CD4-positive, alpha-beta T cell treated with Interleukin-17A for 1 hour (primary cell): ENCODE results near the gene AJM1.
"Not testable (repeated sequence)": the region's sequence is repeated elsewhere in the genome, so short reads cannot be mapped to it uniquely, and the experiment has no call there.

Source experiments
- DNase-seq: peaks from one replicate; pipeline ENCODE4 v3.0.0-alpha.2; 2020

AJM1 gene

DNA sequence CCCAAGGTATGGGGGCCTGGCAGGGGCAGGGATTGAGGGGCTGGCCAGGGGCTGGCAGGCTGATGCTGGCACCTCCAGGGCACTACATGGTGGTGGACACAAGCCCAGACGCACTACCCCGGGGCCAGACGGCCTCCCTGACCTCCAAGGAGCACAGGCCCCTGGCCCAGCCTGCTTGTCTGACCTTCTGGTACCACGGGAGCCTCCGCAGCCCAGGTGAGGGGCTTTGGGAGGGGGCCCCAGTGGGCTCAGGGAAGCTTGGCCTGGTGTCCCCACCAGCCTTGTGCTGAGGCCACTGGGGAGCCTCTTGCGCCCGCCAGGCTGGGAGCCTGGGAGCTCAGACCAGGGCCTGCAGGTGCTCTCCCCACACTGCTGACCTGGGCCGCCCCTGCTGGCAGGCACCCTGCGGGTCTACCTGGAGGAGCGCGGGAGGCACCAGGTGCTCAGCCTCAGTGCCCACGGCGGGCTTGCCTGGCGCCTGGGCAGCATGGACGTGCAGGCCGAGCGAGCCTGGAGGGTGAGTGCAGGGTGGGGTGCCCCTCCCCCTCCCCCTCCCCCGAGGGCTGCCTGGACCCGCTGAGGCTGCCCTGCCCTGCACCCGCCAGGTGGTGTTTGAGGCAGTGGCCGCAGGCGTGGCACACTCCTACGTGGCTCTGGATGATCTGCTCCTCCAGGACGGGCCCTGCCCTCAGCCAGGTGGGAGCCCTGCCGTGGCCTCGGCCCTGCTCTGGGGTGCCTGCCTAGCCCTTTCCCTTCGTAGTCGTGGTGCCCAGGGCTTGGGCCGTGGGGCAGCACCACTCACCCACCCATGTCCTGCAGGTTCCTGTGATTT, 15.5 kb downstream of the AJM1 start:
- no peak for DNase-seq

DNA sequence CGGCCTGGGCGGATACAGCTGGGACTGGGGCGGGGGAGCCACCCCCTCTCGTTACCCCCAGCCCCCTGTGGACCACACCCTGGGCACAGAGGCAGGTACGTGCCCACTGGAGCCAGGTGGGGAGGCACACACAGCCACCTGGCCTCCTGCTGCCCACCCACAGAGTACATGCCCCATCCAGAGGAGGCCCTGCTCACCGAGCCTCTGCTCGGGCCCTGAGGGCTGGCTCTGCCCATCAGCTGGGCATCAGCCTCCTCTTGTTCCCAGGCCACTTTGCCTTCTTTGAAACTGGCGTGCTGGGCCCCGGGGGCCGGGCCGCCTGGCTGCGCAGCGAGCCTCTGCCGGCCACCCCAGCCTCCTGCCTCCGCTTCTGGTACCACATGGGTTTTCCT, 16.2 kb downstream of the AJM1 start:
- no peak for DNase-seq

DNA sequence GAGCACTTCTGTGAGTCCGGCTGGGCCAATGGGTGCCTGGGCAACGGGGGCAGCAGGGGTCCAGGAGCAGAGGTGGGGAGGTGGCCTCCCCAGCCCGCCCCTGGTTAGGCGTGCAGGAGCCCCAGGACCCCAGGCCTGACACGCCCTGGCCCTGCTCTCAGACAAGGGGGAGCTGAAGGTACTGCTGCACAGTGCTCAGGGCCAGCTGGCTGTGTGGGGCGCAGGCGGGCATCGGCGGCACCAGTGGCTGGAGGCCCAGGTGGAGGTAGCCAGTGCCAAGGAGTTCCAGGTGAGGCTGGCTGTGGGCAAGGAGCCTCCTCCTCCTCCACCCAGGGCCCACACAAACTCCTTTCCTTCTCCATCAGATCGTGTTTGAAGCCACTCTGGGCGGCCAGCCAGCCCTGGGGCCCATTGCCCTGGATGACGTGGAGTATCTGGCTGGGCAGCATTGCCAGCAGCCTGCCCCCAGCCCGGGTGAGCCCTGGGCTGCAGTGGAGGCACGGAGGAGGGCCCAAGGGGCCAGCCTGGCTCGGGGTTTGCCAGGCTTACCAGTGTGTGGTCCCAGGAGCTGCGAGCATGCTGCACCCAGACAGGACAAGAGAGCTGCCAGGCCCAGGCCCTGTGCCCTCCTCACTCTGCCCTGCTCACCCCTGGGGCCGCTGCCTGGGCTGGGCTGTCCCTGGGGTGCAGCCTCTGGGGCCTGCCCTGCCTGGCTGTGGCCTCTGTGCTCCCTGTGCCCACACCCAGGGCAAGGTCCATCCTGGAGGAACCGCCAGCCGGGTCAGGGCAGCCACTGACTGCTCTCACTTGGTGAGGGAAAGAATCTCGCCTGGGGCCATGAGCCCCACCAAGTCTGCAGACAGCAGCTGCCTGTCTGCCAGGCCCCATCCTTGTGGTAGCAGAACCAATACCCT, 16.8 kb downstream of the AJM1 start:
- no peak for DNase-seq

DNA sequence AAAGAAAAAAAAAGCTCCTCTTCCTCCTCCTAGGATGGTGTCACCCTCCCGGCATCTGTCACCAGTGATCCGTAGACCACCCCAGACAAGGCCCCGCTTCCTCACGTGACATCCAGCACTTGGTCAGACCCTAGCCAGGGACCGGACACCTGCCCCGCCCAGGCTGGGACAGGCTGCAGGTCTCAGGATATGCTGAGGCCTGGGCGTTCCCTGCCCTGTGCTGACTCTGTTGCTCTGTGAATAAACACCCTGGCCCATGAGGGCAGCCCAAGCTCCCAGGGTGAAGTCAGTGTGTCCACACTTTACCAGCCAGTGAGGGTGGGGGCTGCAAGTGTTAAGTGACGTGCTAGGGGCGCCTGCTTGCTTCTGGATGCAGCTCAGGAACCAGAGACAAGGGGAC, 18.3 kb downstream of the AJM1 start:
- DNase-seq, result no peak

DNA sequence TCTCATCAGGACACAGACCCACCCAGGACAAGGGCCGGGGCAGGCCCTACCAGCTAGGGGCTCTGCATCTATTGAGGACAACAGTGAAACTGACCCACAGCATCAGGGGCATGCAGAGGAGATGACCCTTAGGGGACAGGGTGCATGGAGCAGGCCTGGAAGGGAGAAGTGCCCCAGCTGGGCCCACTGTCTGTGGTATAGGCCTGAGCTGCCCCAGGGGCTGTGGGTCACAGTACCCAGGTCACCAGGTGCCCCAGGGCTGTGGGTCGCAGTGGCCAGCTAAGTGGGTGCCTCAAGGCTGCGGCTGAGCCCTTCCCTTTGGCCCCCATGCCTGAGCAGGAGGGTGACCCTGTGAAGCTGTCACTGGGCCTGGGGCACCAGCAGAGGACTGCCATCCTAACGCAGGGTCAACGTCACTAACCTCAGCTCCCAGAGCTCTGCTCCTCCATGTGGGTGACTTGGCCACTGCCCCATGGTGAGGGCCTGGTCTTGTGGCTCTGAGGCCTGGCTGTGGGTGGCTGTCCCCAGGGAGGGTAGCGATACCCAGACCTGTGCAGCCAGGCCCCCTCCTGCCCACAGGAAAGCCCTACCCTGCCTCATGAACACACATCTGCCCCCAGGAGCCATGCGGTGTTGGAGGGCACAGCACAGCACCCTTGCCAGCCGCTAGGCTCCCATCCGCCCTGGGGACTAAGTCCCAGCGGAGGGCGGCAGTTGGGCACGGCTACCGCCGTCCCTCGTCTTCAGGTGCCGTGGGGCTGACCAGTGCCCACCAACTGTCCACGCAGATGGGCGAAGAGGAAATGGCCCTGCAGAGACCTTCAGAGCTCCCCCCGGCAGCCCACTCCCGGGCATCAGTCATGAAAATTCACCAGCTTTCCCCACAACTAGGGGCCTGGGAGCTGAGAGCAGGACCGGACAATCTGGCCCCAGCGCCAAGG, 18.9 kb downstream of the AJM1 start:
- DNase-seq, result no peak

DNA sequence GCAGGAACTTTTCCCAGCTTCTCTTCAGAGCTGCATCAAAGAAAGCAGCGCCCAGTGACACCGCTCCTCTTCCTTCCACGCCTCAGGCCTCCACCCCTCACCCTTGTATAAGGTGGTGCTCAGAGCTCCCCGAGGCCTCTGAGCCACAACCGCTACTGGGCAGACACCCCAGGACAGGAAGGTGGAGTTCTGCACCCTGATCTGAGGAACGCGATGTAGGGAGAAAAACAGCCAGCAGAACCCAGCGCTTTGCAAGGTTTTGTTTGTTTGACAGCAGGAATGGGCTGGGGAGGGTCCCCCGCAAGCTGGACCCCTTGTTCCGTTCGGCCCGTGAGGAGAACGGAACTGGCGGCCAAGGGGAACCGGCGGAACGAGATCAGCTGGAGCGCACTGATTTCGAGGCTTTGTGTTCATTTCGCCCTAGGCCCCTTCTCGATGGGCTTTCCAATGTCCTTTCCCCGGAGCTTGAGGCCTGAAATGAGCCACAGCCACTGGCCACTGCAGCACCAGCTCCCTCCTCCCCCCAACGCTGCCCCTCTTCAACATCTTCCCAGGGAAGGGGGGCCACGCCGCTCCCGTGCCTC, 19.7 kb downstream of the AJM1 start:
- DNase-seq, result no peak

DNA sequence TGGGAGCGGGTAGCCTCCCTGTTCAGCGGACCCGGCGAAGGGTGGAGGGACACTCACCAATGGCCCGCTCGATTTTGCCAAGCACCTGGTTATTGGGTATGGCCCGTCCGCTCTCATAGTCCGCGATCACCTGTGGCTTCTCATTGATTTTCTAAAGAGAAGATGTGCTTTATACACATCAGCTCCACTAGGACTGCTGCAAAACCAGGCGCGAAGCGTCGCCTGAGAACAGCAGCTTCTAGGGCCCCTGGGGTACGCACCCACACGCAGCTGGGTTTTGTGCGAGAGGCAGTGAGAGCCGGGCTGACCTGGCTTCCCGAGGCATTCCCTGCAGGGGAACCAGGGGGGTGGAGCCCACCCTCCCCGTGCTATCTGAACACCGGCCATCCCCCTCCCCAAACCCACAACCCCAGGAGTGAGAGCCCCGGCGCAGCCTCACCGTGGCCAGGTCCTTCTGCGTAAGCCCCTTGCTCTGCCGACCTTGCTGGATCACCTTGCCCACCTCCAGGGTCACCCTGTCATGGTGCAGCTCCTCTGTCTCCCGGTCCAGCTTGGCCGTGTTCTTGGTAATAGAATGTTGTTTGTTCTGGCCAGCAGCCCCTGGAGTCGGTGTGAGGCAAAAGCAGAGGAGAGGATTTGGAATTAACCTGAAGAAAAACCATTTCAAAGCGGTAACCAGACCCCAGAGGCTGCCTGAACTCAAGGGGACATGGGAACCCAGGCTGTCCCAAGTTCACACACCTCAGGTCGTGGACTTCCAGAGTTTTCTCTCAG, 20.8 kb downstream of the AJM1 start:
- no peak for DNase-seq

DNA sequence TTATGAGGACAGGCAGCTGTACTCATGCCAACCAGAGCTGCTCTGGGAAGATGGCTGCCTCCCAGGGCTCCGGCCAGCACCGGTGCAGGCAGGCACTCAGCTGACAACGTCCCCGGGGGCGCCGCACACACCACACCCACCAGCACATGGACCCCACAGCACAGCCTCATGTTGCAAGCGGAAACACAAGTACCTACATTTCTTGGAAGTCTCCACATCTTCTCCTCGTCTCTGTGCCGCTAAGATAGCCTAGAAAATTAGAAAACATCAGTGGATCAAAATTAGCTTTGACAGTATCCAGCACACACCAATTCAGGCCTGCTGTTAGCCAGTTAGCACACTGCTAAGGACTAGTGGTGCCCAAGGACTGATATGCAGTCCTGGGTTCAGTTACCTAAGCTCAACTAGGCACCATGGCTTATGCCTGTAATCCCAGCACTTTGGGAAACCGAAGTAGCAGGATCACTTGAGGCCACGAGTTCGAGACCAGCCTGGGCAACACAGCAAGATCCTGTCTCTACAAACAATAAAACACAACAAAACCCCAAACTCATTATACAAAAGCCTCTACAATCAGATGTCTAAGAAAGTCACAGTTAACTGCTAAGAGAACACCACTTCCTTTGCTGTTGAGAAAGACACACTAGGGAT, 21.5 kb downstream of the AJM1 start:
- no peak for DNase-seq

DNA sequence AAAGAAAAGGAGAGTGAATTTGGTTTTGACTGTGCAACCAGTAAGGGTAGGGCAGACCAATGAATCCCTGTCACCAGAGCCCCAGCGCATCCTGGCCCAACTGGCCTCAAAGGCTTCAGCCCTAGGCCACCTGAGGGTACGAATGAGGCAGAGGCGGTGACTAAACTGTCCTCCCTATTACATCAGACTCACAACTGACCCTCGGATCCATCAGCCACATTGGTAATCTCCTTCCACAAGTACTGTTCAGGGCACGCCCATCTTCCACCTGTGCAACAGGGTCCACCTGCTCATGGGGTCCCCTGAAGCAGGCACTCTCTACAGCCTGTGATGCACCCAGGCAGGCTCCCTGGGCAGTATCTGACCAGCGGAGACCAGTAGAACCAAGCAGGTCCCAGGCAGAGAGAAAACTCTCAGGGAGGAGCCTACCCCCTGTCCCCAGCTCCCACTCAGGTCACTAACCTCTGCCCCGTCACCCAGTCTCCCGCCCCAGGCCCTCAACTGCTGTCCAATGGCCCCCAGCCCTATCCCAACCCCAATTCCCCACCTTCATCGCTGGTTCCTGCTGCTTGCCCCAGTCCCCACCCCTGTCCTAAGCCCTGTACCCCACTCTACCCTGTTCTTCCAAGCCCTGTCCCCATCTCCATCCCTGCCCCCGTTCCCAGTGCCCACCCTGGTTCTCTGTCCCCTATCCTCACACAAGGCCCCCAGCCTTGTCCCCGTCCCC, 22.9 kb downstream of the AJM1 start:
- DNase-seq, result no peak

DNA sequence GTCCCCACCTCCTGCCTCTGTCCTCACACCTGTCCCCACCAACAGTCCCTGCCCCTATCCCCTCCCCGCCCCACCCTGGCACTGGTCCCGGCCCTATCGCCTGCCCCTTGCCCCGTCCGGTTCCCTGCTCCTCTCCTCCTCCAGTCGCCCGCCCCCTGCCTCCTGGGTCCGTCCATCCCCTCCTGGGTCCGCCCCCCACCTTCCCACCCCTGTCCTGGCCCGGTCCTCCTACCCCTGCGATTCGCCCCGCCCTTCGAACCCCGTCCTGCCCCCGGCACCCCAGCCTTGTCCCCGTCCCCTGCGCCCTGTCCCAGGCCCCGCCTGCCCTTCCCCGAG, 23.5 kb downstream of the AJM1 start:
- no peak for DNase-seq

DNA sequence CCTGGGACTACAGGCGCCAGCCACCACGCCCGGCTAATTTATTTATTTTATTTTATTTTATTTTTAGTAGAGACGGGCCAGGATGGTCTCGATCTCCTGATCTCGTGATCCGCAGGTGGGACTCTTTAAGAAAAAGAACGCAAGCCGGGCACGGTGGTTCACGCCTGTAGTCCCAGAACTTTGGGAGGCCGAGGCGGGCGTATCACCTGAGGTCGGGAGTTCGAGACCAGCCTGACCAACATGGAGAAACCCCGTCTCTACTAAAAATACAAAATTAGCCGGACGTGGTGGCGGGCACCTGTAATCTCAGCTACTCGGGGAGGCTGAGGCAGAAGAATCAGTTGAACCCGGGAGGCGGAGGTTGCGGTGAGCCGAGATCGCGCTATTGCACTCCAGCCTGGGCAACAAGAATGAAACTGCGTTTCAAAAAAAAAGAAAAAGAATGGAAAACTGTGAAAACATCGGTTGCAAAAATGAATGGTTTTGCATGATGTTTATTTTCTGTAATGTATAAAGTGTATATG, 24.7 kb downstream of the AJM1 start:
- DNase-seq, result not testable (repeated sequence)

DNA sequence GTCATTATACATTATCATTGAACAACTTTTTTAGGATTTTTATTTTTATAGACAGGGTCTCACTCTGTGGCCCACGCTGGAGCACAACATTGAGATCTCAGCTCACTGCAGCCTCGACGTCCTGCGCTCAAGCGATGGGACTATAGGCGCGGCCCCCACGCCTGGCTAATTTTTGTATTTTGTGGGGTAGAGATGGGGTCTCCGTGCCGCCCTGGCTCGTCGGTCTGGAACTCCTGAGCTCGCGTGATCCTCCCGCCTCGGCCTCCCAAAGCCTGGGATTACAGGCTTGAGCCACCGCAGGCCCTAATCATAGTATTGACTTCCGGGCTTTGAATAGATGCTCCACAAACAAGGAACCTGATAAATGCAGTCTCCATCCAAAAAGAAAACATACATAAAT, 25.2 kb downstream of the AJM1 start:
- no peak for DNase-seq

DNA sequence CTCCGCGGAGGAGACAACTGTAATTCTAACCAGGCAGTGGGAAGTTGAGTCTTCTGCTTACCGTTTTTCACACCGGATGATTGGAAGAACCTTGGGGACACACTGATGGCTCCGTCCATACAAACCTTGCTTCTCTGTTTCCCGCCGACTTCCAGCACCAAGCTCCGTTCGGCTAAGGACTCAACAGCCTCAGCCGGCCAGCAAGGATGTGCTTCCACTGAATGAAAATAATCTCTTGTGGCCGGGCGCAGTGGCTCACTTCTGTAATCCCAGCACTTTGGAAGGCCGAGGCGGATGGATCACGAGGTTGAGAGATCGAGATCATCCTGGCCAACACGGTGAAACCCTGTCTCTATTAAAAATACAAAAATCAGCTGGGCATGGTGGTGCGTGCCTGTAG, 25.6 kb downstream of the AJM1 start:
- DNase-seq, result no peak

DNA sequence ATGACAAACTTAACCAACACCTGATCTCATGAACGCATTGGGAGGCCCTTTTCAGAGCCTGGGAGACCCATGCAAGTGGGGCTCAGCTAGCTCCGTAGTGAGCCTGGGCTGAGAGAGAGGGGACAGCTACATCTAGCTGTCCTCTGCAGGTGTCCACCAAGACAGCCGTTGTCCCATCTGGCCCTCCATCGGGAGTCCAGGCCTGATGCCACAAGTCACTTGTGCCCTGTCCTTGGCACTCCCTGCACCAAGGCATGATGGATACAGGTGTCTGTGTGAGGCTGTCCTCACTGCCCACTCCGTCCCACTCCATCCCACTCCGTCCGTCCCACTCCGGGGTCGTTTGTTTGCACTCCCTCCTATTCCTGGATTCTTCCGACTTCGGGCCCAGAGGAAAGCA, 26.4 kb downstream of the AJM1 start:
- no peak for DNase-seq

DNA sequence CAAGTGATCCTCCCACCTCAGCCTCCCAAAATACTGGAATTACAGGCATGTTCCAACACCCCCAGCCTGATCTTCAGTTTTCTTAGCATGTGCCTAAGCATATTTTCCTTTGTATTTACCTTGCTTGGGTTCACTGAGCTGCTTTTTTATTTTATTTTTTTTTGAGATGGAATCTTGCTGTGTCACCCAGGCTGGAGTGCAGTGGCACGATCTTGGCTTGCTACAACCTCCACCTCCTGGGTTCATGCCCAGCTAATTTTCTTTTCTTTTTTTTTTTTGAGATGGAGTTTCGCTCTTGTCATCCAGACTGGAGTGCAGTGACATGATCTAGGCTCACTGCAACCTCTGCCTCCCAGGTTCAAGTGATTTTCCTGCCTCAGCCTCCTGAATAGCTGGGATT, 27.3 kb downstream of the AJM1 start:
- DNase-seq, result not testable (repeated sequence)

DNA sequence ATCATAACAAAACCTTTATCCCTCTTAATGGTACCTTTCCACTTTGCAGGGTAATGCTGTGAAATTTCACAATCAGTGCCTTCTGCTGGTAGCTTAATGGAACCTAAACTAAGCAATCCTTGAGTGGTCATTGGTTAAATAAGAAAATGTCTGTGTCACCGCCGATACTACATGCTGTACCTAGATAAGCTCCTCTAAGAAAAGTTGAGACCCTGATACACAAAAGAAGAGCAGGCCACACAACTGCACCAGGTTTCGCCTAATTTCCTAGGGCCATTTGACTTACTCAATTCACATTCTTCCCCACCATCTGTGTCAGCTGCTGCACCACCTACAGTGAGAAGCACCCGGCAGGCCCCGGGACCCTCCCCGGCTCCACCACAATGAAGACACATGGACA, 32.9 kb downstream of the AJM1 start:
- DNase-seq, result no peak

DNA sequence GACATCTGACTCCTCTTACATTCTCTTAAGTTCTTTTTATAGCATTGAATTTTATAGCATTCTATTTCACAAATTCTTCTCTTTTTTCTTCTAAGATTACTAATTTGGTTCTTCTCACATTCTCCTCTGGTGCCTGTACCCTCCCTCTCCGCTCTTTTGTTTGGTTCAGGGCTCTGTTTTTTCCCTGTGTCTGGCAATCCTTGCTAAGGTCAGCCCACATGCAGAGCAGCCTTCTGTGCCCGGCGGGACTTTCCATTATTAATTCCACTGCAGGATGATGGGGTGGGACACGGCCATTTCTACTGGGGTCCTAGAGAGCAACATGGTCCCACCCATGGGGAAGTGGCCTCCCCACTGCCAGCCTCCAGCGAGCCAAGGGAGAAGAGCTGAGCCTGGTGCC, 34.2 kb downstream of the AJM1 start:
- DNase-seq, result no peak

DNA sequence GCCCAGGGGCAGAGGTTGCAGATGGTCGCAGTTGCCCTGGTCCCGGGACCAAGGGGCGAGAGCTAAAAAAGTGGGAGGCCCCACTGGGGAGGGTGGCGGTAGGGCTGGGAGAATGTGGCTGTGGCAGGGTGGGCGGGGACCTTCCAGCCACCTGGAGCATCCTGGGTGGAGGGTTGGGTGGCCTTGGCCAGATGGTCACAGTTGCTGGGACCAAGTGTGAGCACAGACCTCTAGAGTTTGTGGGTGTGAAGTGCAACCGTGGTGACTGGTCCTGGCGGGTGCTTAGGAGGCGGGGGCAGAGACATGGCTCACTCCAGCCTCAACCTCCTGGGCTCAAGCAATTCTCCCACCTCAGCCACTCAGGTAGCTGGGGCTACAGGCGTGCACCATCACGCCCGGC, 38.4 kb downstream of the AJM1 start:
- no peak for DNase-seq

DNA sequence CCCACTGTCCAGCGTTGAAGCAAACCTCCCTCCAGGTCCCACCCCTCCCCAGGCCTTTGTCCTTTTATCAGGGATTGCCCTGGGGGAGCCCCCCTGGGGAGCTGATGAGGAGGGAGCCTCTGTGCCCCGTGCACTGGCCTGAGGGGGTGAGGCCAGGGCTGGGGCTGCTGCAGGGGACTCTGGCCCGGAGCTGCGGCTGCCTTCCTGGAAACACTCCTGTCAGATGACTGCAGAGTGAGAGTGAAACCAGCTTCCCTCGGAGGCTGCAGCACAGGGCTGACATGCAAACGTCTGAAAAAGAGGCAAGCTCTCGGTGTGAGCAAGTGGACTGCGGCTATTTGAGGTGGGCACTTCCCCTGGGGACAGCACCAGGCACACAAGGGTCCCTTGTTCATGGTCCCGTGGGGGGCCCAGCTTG, 39.4 kb downstream of the AJM1 start:
- DNase-seq, result peak; percentile 34
